Hippocampal formation (tissue), 2 donors: ENCODE data around the gene RAB40C.
"Not testable (repeated sequence)": the region's sequence is repeated elsewhere in the genome, so short reads cannot be mapped to it uniquely, and the experiment has no call there.

ENCODE experiments used
- DNase-seq, 2 donors: peaks; one replicate each; lab custom pipeline; 2025; lab: John Stamatoyannopoulos, UW

RAB40C gene

GRCh38 chr16:590815-591200 is 942 bp downstream of the RAB40C start:
- DNase-seq = no peak

DNA sequence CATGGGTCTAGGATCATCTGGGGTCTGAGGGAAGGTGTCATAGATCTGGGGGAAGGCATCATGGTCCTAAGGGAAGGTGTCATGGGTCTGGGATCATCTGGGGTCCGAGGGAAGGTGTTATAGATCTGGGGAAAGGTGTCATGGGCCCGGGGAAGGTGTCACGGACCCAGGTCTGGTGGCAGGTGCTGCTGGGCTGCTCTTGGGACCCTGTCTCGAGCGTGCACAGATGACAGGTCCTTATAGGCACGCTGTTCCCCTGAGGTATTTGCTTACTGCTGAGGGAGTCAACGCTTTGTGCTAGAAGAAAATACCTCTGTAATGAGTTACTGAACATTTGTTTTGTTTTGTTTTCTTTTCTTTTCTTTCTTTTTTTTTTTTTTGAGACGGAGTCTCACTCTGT is 1.4 kb downstream of the RAB40C start:
- no peak for DNase-seq

- no peak for DNase-seq
These were observed 2.1 kb downstream of the RAB40C start for GRCh38 chr16:591892-592517.

DNA sequence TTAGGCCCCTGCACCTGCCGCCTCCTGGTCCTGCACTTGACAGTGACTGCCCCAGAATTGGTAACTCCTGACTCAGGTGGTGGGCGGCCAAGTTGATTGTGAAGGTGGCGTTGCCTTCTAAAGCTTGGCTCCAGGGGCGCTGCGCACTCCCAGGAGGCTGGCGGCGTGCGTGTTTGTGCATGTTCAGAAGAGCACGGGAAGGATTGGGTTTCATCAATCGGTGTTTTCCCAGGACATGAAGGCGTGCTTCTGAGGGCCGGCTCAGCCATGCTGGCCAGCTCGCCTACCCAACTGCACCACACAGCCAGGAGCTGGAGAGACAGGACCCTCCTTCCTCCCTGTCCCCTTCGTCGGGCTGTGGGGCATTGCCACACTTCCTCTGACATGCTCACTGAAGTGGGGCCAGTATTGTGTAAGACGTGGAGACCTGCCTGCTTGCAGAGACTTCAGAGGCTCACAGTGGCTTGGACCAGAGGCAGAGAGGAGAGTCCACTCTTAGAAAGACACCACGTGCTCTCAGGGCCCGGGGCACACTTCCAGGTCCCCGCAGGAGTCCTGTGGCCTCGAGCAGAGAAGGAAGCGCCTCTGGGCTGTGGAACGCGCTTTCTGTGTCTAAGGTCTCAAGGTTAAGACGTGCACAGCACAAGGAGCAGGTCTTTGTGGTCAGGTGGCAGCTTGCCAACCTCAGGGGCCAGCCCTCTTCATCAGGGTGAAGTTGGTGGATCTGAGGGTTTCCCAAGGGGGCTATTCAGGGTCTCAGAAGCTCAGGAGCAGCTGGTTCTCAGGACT is 2.8 kb downstream of the RAB40C start:
- DNase-seq = peak; percentile 27 to 45

GRCh38 chr16:593406-593805 is 3.5 kb downstream of the RAB40C start:
- no peak for DNase-seq

- no peak for DNase-seq
These were observed 3.9 kb downstream of the RAB40C start for GRCh38 chr16:593807-594206.

- DNase-seq = no peak
These were observed 5.2 kb downstream of the RAB40C start for GRCh38 chr16:595094-595528.

GRCh38 chr16:595942-596735 is 6.3 kb downstream of the RAB40C start:
- DNase-seq = peak in 1 of 2 donors; percentile 12

GRCh38 chr16:596736-597060 is 6.8 kb downstream of the RAB40C start:
- DNase-seq = no peak

DNA sequence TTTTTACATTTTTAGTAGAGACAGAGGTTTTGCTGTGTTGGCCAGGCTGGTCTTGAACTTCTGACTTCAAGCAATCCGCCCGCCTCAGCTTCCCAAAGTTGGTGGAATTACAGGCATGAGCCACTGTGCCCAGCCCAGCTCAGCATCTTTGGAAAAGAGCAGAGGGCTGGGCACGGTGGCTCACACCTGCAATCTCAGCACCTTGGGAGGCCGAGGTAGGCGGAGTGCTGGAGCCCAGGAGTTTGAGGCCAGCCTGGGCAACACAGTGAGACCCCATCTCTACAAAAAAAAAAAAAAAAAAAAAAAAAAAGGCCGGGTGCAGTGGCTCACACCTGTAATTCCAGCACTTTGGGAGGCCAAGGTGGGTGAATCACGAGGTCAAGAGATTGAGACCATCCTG is 7.8 kb downstream of the RAB40C start:
- DNase-seq = not testable (repeated sequence)

DNA sequence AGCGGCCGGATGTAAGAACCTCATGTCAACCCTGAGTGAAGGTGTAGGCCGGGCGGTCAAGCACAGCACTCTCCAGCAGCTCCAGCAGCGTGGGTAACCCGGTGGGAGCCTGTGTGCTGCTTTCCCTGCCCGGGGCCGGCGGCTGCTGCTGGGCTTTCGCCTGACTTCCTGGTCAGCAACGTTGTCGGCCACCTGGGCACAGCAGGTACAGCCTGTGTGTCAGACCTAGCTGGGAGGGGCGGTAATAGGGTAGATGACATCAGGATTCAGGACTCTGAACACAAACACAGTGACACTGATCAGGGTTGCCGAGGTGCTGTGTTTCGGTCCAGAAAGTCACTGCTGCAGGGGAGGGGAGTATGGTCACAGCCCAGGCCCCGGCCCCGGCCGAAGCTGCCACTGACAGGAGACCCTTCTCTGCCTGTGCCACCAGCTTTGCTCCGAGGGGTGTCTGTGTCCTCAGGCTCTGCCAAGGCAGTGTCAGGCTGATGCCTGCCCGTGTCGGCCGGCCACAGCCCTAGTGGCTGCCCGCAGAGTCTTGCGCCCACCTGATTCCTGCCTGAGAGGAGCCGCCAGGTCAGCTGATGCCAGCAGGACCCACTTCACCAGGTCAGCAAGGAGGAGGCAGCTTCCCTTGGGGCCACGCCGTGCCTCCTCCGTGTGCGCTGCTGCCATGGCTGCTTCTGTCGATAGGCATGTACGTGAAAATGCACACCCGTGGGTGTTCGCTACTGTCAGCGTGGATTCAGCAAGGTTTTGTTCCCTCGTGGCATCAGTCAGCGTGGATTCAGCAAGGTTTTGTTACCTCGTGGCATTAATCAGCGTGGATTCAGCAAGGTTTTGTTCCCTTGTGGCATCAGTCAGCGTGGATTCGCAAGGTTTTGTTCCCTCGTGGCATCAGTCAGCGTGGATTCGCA is 9.2 kb downstream of the RAB40C start:
- DNase-seq = no peak

DNA sequence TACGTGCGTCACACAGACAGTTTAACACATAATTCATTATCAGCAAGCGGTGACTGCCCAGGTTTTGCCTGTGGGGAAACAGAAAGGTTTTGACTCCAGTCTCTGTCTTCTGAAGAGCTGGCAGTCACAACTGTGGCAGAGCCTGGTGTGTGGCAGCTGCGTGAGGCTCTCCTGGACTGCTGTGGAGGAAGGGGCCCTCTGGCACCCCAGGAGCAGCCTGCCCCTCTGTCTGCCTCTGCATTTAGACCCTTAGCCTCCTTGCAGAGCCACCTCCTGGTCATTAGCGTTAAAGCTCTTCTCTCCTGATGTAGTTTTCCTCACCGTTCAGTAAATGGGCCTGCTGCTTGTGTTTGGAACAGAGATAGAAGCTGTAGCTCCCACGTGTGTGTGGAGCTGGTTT is 10.9 kb downstream of the RAB40C start:
- peak in 1 of 2 donors; percentile 19 for DNase-seq

DNA sequence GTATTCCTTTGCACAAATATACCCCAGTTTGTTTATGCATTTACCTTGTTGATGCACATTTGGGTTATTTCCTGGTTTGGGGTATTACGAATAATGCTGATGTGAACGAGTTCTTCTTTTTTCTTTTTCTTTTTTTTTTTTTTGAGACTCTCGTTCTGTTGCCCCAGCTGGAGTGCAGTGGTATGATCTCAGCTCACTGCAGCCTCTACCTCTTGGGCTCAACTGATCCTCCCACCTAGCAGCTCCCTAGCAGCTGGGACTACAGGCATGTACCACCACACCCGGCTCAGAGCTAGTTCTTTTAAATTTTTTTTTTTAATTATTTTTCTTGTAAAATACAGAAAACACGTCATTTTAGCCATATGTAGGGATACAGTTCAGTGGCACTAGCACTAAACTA is 14.1 kb downstream of the RAB40C start:
- no peak for DNase-seq

DNA sequence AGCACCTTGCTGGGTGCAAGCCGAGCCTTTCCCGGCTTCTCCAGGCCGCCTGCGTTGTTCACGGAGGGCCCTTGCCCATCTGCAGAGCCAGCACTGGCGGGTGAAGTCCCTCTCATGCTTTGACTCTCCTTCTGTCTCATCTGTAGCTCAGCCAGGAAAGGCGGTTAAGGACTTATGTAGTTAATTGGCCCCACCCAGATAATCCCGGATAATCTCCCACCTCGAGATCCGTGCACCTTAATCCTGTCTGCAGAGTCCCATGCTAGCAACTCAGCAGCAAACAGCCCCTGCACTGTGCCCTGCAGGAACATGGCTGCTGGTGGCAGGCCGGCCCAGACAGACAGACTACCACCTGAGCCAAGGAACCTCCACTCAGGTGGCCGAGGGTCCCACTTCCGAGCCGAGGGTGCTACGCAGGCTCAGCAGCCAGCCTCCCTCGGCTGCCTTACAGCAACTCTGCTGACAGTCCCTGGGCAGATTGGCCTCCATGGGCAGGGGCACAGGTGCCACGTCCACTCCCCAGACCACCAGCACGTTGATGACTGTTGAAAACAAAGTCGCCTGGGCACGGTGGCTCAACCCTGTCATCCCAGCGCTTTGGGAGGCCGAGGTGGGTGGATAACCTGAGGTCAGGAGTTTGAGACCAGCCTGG is 16.9 kb downstream of the RAB40C start:
- no peak for DNase-seq

DNA sequence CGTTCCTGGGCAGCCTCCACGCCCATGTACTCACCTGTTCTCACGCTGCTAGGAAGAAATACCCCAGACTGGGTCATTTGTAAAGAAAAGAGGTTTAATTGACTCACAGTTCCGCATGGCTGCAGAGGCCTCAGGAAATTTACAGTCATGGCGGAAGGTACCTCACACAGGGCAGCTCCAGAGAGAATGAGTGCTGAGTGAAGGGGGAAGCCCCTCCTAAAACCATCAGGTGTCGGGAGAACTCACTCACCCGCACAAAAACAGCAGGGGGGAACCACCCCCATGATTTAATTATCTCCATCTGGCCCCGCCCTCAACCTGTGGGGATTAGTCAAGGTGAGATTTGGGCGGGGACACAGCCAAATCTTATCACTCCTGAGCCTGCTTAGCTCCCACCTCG is 18.2 kb downstream of the RAB40C start:
- no peak for DNase-seq

GRCh38 chr16:609316-609715 is 19.4 kb downstream of the RAB40C start:
- no peak for DNase-seq

DNA sequence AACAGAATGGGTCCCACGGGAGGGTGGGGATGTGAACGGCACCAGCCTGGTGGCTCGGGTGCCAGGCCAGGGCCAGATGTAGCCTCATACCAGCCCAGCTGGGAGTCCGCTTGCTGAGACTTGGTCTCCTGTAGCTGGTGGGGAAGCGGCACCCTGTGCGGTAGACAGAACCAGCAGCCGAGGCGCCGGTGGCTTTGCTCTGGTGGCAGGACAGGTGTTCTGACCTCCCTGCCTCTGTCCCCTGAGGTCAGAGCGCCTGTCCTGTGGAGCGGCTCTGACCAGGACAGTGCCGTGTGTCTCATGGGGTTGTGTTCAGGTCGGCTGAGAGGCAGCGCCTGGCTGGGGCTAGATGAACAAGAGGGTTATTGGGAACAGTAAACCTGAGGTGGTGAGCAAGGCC is 20.1 kb downstream of the RAB40C start:
- no peak for DNase-seq

GRCh38 chr16:610513-611381 is 20.9 kb downstream of the RAB40C start:
- DNase-seq = peak; percentile 27 to 45

DNA sequence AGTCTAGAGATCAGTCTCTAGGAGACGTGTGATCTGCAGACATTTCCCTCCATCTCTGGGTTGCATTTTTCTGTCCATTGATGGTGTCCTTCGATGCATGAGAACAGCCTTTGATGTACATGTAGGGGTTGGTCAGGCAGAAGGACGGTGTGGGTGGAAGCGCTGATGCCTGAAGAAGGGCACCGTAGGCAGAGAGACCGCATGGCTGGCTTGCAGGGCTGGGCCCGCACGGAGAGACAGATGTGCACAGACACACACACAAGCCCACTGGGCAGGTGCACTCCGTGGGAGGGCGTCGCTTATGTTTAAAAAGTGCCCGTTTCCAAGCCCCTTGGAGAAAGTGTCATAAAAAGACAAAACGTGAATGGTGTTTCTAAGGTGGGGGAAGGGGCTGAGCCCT is 25.3 kb downstream of the RAB40C start:
- no peak for DNase-seq
